Myocyte (in vitro differentiated cells): Measurements from ENCODE around the gene STAU1. TPM values are rescaled to one million over a fixed set of nuclear protein-coding genes. Genes with fewer than 3 reads are reported as not detected.
"Not testable (repeated sequence)": the region's sequence is repeated elsewhere in the genome, so short reads cannot be mapped to it uniquely, and the experiment has no call there.

Experiments
- DNase-seq: peaks from one replicate; pipeline ENCODE4 v3.0.0-alpha.2; 2012; ENCODE audit warnings: low read depth
- polyA plus RNA-seq: library from polyadenylated mRNA; unstranded; fragments of >200 nt; gene quantifications from one replicate; pipeline ENCODE4 v1.2.1, GENCODE V29; 2012; ENCODE audit warnings: missing spikeins
- total RNA-seq: library from RNA; depleted of rRNA; stranded (reverse); fragments of >200 nt; gene quantifications from 2 replicates; pipeline ENCODE4 v1.2.3, GENCODE V29; 2014

Gene STAU1, protein sequence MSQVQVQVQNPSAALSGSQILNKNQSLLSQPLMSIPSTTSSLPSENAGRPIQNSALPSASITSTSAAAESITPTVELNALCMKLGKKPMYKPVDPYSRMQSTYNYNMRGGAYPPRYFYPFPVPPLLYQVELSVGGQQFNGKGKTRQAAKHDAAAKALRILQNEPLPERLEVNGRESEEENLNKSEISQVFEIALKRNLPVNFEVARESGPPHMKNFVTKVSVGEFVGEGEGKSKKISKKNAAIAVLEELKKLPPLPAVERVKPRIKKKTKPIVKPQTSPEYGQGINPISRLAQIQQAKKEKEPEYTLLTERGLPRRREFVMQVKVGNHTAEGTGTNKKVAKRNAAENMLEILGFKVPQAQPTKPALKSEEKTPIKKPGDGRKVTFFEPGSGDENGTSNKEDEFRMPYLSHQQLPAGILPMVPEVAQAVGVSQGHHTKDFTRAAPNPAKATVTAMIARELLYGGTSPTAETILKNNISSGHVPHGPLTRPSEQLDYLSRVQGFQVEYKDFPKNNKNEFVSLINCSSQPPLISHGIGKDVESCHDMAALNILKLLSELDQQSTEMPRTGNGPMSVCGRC
- total RNA-seq, result 80.7 and 84.7 TPM in 2 replicates
- 71.0 TPM for polyA plus RNA-seq

DNA sequence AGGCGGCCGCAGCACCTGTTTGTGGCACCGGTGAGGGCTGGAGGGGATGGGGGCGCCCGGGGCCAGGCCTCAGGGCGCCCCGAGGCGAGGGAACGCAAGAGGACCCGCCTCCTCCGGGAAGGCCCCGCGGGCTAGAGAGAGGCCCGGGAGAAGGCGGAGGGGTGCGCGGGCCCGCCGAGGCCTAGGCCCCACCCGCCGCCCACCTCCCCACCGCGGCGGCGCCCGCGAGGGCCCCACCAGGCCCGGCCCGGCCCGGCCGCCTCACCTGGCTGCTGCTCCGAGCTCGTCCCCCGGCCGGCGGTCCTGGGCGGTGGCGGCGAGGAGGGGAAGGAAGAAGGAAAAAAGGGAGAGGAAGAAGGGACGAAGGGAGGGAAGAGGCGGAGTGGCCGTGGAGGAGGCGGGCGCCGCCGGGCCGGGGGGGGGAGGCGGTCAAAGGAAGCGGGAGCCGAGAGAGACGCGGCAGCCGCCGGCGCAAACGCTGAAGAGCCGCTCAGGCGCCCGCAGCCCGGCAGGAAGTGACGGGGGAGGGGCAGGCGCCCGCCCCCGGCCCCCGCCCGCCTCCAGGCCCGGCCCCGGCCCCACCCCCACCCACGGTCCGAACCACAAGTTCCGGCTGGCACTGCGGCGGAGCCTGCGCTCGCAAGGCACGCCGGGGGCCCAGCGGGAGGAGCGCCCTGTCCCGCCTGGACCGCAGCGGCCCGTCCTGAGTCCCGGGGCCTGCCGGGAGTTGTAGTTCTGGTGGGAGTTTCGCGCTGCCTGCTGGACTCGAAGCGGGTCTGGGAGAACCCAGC, at the start of gene STAU1:
Gene STAU1, minus strand, starts transcription at position 484 of the 791 bp plus-strand sequence. CDS start 22,133 bp downstream, outside the sequence.
- DNase-seq, result peak; percentile 95

DNA sequence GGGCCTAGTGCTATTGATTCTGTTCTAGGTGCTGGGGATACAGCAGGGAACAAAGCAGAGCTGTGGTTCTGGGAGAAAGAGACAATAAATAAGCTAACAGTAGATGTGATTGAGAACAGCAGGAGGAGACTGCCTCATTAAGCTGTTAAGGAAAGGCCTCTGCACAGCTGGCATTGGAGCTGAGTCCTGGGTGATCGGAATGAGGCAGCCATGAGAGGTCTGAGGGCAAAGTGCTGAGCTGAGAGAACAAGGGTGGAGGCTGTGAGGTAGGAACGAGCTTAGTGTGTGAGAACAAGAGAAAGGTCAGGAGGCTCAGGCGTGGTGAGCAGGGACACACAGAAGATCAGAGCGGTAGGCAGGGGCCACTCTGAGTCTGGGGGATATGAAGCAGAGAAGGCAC, 49.4 kb upstream of the STAU1 start:
- peak; percentile 51 for DNase-seq

DNA sequence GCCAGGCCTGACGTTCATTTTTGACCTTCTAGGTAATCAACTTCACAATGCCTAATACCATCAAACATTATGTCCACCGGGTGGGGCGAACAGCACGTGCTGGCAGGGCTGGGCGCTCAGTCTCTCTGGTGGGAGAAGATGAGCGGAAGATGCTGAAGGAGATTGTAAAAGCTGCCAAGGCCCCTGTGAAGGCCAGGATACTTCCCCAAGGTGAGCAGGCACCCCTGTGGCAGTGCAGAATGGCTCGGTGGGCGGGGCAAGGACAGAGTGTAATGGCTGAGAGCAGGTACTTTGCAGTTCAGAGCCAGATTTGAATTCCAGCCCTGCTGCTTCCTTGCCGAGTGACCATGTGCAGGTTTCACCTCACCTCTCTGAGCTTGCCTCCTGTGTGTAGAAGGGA, 48.2 kb upstream of the STAU1 start:
- DNase-seq, result no peak

DNA sequence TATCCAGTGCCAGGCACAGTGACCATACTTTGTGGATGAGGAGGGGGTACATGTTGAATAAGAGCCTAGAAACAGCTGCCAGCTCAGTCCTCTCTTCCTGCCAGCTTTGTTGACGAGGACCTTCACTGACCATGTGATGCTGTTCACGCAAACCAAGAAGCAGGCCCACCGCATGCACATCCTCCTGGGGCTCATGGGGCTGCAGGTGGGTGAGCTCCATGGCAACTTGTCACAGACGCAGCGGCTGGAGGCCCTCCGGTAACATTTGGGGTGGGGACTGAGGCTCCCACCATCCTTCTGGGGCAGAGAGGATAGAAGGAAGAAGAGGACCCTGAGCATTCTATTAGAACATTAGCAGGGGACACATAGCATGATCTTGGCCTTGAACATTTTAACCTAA, 46.7 kb upstream of the STAU1 start:
- no peak for DNase-seq

DNA sequence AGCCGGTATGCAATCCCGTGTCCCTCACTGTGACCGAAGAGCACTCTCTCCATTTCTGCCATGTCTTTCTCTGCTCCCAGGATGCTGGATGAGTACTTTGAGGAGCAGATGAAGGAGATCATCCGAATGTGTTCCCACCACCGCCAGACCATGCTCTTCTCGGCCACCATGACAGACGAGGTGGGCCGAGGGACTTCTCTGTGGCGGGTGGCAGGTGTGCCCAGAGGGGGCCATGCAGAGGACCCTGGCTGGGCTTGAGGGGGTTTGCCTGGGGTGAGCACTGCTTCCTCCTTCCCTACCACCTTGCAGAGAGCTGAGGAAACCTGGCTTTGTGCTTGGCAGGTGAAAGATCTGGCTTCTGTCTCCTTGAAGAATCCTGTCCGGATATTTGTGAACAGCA, 45.1 kb upstream of the STAU1 start:
- DNase-seq, result no peak

DNA sequence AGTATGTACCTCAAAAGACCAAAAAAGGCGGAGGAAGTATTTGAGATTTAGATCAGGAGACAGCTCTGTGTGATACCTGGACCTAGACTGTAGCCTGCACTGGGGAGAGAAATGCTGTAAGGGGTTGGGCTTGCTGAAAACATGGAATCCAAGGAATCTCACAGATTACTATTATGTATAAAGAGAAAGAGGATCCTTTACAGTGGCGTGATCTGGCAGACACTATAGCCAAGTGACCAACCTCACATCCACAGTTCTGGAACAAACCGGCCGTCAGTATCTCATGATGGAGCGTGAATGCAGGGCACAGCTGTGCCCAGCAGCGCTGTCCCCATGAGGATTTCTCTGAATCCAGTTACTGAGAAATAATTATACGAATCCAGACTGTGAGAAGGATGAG, 43.3 kb upstream of the STAU1 start:
- peak; percentile 50 for DNase-seq

DNA sequence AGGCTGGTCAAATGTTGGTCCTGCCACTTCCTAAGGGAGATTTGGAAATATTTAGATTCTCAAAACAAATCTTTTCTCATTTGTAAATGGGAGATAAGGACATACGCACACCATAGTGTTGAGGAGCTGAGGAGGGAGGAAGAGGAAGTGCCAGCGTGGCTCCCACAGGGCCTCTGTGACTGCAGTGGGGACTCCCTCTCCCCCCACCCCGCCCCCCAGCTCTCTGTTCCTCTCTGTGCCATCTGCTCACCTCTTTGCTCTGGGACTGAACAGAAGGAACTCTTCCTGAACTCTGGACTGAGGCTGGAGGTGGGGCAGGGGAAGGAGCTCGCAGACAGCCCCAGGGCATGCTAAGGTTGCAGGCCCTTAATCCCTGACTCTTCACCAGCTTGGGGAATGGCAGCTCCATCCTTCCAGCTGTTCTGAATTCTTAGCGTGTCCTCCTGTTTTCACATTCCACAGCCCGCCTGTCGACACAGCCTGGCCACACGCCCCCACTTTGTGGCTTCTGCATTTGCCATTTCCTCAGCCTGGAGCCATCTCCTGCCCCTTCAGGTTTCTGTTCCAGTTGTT, 42.5 kb upstream of the STAU1 start:
- DNase-seq, result peak; percentile 99

DNA sequence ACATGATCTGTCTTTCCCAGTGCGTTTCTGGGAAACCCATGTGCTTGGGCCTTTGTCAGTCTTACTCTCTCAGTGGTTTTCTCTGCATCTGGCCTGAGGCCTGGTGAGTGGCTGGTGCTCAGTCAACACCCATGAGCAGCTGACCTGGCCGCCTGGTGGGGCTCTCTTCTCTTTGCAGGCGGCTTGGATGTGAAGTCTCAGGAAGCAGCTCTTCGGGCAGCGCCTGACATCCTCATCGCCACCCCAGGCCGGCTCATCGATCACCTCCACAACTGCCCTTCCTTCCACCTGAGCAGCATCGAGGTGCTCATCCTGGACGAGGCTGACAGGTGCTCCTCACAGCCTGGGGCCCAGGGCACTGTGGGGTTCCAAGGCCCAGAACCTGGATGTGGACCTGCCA, 41.9 kb upstream of the STAU1 start:
- peak; percentile 94 for DNase-seq

DNA sequence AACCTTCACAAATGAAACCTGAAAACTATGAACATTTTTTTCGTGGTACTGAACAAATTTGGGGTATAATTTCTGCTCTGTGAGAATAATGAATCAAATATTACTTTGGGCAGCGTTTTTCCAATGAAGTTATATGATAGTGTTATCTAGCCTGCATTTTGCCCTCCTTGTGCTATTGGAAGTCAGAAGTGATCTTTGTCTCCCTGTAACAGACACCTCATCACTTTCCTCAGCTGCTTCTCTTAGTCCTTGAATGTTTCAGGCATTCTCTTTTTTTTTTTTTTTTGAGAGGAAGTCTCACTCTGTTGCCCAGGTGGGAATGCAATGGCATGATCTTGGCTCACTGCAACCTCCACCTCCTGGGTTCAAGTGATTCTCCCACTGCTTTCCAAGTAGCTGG, 41.2 kb upstream of the STAU1 start:
- DNase-seq, result peak; percentile 39

DNA sequence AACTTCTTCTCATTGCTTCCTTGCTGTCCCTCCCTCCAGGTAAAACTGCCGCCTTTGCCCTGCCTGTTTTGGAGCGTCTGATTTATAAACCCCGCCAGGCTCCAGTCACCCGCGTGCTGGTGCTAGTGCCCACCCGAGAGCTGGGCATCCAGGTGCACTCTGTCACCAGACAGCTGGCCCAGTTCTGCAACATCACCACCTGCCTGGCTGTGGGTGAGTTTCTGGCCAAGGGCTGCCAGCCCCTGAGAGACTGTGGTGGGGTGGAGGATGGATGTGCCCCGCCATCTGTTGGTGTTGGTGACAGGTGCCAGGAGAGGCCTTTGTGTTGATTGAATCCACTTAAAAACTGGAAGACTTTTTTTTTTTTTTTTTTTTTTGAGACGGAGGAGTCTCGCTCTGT, 40.5 kb upstream of the STAU1 start:
- peak; percentile 95 for DNase-seq

DNA sequence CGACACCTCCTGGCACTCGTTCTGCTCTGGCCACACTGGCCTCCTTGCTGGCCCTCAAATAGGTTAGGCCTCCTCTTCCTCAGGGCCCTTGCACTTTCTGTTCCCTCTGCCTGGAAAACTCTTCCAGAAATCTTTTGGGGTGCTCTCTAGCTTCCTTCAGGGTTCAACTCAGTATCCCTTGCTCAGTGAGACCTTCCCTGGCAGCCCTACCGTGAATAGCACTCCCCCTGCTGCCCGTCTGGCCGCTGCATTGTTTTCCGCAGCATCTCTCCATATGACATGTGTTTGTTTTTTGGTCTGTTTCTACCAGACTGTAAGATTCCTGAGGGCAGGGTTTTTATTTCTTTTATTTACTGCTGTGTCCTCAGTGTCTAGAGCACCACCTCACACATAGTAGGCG, 37.8 kb upstream of the STAU1 start:
- no peak for DNase-seq

DNA sequence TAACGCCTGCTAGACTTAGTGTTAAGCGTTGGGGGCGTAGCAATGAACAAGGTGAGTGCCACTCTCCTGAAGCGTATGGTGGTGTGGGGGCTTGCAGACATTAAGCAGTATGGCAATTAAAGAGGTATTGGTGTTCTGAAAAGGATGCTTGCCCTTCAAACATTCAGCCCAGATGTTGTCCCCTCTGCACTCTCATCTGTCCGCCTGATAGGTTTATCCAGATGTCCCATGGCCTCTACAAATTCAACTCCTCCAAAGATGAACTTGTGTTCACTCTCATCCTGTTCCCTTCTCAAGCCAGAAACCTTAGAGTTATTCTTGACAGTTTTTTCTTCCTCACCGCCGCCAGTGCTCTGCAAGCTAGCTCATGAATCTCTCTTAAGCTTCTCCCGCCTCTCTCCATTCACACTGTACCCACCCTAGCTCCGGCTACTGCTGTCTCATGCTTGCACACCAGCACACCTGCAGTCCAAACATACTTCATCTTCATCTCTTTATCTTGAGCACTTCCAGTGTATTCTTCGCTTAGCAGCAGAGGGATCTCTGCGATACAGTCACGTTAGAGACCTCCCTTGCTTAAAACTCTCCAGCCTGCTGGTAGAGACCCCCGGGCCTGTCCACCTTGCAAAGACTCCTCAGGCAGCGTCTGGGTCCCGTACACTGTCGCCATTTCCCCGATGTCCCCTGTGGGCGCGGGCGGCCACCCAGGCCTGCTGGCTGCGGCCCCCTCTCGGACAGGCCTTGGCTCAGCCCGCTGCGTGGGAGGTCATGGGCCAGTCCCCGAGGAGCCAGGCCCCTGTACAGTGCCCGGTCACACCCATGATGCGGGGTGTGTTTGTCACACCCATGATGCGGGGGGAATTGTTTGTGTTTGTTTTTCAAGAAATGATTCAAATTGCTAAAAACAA, 32.0 kb upstream of the STAU1 start:
- DNase-seq, result no peak

DNA sequence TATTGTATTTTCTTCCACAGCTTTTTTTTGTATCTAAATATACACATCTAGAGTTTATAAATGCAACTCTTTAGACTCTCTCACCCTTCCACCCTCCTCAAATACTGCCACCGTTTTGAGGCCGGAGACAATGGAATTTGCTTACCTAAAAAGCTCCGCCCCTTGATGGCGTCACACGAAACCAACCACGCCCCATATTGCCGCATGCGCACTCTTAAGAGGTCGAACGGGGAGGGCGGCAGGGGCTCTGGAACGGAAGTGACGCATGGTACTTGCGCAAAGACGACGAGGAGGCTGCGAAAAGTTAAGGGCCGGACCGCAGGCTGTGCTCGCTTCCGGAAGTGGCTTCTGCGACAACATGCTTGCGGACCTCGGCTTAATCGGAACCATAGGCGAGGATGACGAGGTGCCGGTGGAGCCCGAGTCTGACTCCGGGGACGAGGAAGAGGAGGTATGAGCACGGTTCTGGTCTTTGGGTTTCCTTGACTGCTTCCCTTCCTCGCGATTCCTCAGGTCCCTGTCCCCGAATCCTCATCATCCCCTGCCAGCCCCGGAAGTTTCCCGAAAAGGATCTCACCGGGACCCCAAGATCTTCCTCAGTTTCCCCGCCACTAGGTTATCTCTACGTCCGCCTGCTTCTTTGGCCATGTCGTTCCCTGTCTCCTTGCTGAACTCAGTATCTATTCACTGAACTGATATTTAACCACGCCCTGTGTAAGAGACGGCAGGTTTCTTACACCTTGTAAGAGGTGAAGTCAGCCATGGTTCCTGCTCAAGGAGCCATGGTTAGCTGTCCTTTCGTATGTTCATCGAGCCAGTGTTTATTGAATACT, 31.2 kb upstream of the STAU1 start, which contains the start of gene DDX27:
Gene DDX27, plus strand, starts transcription at position 326 of the 833 bp plus-strand sequence. Its CDS starts 33 bp downstream, at position 359.
- DNase-seq, result peak; percentile 99

DNA sequence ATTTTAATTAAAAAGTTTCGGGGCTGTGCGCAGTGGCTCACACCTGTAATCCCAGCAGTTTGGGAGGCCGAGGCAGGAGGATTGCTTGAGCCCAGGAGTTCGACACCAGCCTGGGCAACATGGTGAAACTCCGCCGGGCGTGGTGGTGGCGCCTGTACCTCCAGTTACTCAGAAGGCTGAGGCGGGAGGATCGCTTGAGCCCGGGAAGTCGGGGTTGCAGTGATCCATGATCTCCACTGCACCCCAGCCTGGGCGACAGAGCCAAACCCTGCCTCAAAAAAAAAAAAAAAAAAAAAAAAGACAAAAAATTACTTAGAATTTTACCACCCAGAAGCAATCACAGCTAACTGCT, 30.6 kb upstream of the STAU1 start:
- not testable (repeated sequence) for DNase-seq

DNA sequence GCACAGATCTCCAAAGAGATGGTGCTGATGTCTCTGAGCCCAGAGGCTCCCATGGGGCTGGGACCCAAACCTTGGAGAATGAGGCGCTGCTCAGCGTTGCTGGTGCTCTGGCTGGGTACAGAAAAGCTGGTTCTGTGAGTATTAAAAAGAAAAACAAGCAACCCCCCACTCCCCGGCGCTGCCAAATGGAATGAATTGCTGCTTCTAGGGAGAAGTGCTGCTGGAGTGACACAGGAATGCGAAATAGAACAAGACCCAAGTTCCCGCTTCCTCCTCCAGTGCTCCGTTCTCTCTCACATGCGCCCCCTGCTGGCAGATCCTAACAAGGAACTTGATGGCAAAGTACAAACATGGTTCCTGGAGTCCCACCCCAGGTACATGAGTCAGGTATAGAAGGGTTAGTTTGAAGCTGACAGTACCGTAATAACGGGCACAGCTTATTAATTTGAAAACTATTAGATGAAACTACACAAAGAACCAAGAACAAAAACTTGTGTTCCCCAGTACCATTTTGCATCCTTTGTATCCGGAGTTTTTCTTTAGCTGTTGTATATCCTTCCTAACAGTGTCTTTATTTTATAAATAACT, 29.0 kb upstream of the STAU1 start:
- DNase-seq, result peak; percentile 91

DNA sequence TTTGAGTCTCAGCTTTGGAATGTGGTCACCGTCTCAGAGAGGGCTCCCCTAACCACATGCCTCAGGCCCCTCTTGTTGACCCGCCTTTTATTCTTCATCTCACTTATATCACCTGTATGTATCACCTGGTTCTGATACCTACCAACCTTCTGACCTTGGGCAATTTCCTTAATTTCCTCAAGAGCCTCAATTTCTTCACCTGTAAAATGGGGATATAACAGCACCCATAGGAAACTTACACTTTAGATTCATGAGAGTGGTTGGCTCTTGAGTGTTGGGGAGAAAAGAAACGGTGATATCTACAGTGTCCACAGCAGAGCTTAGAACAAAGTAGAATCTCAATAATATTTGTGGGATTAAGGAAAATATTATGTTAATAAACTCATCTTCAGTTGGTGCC, 27.1 kb upstream of the STAU1 start:
- no peak for DNase-seq

DNA sequence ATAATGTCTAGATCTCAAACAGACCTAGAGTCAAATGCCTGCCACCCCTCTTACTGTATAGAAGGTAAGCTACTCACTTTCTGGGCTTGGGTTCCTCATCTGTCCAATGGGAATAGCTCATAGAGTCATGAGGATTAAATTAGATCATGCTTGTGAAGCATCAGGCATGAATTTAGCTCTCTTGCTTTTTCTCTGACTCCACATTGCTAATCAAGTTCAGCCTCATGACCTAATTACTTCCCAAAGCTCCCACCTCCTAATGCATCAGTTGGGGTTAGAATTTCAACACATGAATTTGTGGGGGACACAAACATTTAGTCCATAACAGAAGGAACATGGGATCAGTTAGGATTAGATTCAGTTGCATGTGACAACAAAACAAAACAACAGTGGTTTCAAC, 26.4 kb upstream of the STAU1 start:
- DNase-seq, result no peak

DNA sequence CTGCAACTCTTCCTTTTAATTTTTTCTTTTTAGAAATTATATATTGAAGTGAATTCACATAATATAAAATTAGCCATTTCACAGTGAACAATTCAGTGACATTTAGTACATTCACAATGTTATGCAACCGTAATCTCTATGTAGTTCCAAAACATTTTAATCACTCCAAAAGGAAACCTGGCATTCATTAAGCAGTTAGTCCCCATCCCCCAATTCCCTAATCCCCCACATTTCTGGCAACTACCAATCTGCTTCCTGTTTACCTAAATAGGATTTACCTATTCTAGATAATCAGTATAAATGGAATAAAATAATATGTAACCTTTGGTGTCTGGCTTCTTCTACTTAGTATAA, 22.6 kb upstream of the STAU1 start:
- no peak for DNase-seq

DNA sequence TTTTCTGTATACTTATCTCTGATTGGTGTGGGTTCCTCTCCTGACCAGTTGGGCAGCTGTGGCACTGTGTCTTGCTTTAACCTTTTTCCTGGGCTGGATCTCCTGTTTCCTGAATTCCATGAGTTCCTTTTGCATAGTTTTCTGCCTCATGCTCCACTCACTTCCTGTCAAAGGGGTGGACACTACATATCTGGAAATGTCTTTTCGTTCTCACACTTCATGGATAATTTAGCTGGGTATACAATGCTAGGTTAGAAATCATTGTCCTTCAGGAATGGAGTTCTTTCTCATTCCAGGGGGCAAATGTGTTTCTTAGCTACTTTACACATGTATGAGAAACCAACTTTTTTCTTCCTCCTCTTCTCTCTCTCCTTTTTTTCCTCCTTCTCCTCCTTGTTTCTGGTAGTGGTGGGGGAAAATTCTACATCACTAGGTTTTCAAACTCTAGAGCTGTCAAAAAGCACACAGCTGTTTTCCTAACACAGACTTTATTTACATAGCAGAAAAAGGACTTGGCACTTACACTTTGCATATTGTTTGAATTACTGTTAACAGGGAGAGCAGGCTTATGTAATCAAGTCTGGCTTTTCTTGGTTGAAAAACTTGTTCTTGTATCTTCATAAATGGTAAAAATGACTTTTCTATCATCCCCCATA, 22.1 kb upstream of the STAU1 start:
- DNase-seq, result no peak
